Activated CD4-positive, alpha-beta T cell treated with anti-CD3 and anti-CD28 coated beads for 1 hour (primary cell): ENCODE data around the gene SLC25A25.
"Not testable (repeated sequence)": the region's sequence is repeated elsewhere in the genome, so short reads cannot be mapped to it uniquely, and the experiment has no call there.

Source experiments
- DNase-seq: peaks from one replicate; pipeline ENCODE4 v3.0.0-alpha.2; 2020

Gene SLC25A25

GRCh38 chr9:128098297-128099230 lies 30.5 kb downstream of the SLC25A25 start:
- DNase-seq: peak; percentile 34

- DNase-seq: no peak
Observed at GRCh38 chr9:128099231-128099931, 31.3 kb downstream of the SLC25A25 start.

GRCh38 chr9:128099932-128100491 lies 32.0 kb downstream of the SLC25A25 start:
- DNase-seq: no peak

GRCh38 chr9:128100581-128100980 lies 32.5 kb downstream of the SLC25A25 start:
- no peak for DNase-seq

DNA sequence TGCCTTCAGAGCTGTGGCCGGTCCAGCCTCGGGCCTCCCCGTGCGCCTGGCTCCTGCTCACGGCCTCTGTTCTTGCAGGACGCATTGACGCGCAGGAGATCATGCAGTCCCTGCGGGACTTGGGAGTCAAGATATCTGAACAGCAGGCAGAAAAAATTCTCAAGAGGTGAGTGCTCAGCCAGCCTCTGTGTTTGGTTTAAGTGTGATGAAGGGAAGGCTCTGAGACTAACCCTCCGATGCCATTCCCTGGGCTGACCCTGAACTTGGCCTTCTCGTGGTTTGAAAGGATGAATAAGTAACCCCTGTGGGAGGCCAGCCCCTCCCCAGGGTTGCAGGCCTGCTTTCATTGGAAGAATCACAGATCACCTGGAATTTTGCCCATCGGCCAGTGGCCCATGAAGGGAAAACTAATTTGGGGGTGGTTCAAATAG lies 33.2 kb downstream of the SLC25A25 start:
- DNase-seq: no peak

DNA sequence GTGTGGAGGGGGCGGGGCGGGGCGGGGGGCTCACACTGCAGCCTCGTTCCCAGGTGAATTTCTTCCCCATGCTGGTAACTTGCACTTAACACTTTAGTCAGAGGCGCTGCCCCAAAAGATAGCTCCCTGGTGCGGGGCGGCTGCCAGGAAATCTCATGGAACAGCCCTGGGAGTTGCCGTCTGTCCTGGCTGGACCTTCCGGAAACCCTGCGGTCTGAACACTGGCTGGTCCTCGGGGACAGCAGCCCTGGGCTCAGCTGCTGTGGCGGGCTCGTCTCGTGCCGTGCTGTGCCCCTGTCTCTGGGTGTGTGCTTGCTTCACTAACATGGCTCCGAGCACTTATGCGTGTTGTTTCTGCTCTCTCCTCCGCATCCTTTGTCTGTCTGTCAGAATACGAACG lies 33.7 kb downstream of the SLC25A25 start:
- no peak for DNase-seq

DNA sequence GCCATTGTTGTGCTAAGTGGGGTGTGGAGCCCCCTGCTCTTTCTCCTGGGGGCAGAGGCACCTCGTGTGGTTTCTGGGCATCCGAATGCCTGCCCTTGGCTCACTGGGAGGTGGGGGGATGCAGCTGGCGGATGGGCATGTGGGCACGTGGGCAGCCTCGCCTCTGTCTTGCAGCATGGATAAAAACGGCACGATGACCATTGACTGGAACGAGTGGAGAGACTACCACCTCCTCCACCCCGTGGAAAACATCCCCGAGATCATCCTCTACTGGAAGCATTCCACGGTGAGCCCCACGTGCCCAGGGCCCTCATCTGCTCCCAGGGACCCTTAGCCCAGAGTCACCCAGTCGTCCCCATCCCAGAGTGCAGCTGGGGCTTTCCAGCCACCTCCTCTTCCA lies 34.2 kb downstream of the SLC25A25 start:
- DNase-seq: no peak

GRCh38 chr9:128102861-128103588 lies 35.0 kb downstream of the SLC25A25 start:
- DNase-seq: no peak

- DNase-seq: peak; percentile 33
Observed at GRCh38 chr9:128103589-128103962, 35.5 kb downstream of the SLC25A25 start.

DNA sequence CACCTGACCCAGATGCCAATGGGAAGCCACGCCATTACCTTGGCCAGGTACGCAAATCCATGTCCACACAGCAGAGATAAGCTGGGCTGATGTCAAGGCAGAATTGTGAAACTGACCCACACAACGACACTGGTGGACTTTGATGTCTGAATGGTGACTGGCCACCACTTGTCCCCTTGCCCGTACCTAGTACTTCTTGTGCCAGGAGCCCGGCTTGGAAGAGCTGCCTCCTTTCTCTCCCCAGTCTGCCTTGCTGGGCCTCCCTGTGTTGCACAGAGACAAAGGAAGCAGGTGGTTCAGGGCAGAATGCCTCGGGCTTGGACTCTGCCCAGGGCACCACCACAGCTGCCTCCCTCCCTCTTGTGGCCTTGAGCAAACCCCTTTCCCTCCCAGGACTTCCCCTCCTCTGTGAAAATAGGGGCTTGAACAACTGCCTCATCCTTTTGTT lies 36.2 kb downstream of the SLC25A25 start:
- no peak for DNase-seq

DNA sequence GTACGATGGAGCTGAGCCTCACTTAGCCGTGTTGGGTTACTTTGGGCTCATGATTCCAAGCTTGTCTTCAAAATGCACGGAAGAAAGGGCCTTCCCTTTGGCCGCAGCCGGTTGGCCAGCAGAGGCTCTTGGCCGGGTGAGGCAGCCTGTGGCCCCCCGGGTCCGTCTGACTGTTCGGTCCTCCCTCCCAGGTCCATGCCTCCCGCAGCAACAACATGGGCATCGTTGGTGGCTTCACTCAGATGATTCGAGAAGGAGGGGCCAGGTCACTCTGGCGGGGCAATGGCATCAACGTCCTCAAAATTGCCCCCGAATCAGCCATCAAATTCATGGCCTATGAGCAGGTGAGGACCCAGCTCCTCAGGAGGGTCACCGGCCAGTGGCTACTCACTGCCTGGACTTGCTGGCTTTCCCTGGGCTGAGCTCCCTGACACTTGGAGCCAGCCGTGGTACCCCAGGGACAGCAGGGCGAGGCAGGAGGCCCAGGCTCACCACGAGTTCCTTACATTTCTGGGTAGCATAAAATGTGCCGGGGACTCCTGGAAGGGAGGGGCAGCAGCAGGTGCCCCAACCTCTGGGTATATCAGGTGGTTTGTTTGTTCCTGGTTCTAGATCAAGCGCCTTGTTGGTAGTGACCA lies 37.6 kb downstream of the SLC25A25 start:
- no peak for DNase-seq

GRCh38 chr9:128106181-128106939 lies 38.3 kb downstream of the SLC25A25 start:
- DNase-seq: no peak

- no peak for DNase-seq
Observed at GRCh38 chr9:128106940-128107467, 39.0 kb downstream of the SLC25A25 start.

DNA sequence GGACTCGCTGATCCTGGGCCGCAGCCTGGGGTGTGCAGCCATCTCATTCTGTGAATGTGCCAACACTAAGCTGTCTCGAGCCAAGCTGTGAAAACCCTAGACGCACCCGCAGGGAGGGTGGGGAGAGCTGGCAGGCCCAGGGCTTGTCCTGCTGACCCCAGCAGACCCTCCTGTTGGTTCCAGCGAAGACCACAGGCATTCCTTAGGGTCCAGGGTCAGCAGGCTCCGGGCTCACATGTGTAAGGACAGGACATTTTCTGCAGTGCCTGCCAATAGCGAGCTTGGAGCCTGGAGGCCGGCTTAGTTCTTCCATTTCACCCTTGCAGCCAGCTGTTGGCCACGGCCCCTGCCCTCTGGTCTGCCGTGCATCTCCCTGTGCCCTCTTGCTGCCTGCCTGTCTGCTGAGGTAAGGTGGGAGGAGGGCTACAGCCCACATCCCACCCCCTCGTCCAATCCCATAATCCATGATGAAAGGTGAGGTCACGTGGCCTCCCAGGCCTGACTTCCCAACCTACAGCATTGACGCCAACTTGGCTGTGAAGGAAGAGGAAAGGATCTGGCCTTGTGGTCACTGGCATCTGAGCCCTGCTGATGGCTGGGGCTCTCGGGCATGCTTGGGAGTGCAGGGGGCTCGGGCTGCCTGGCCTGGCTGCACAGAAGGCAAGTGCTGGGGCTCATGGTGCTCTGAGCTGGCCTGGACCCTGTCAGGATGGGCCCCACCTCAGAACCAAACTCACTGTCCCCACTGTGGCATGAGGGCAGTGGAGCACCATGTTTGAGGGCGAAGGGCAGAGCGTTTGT lies 39.6 kb downstream of the SLC25A25 start:
- no peak for DNase-seq

DNA sequence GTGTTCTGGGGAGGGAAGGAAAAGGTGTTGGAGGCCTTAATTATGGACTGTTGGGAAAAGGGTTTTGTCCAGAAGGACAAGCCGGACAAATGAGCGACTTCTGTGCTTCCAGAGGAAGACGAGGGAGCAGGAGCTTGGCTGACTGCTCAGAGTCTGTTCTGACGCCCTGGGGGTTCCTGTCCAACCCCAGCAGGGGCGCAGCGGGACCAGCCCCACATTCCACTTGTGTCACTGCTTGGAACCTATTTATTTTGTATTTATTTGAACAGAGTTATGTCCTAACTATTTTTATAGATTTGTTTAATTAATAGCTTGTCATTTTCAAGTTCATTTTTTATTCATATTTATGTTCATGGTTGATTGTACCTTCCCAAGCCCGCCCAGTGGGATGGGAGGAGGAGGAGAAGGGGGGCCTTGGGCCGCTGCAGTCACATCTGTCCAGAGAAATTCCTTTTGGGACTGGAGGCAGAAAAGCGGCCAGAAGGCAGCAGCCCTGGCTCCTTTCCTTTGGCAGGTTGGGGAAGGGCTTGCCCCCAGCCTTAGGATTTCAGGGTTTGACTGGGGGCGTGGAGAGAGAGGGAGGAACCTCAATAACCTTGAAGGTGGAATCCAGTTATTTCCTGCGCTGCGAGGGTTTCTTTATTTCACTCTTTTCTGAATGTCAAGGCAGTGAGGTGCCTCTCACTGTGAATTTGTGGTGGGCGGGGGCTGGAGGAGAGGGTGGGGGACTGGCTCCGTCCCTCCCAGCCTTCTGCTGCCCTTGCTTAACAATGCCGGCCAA lies 40.4 kb downstream of the SLC25A25 start:
- DNase-seq: no peak

DNA sequence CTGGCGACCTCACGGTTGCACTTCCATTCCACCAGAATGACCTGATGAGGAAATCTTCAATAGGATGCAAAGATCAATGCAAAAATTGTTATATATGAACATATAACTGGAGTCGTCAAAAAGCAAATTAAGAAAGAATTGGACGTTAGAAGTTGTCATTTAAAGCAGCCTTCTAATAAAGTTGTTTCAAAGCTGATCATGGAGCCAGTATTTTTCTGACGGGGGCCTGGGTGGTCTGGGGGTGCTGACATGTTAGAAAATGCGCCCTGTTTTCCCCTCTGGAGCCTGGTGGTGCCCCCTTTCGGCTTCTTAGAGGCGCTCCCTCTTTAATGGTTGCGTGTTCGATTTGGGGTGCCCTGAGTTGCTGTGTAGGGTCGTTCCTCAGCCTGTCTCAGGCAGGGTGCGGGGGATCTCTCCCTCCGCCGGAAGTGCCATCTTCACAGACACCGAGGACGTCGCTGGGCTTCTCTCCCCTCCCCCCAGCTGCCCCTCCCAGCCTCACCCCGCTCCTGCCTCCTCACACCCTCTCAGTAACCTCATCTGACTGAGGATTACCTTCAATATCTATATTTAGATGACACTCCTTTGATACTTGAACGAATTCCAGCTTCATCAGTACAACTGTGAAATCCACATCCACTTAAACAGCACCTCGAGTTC lies 41.1 kb downstream of the SLC25A25 start:
- no peak for DNase-seq

DNA sequence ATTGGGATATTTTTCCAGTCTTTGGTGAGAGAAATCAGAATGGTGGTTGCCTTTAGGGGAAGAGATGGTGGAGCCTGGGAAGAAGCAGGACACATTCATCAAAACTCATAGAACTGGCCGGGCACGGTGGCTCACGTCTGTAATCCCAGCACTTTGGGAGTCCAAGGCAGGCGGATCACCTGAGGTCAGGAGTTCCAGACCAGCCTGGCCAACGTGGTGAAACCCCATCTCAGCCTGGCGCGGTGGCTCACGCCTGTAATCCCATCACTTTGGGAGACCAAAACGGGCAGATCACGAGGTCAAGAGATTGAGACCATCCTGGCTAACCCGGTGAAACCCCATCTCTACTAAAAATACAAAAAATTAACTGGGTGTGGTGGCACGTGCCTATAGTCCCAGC lies 43.7 kb downstream of the SLC25A25 start:
- DNase-seq: not testable (repeated sequence)

DNA sequence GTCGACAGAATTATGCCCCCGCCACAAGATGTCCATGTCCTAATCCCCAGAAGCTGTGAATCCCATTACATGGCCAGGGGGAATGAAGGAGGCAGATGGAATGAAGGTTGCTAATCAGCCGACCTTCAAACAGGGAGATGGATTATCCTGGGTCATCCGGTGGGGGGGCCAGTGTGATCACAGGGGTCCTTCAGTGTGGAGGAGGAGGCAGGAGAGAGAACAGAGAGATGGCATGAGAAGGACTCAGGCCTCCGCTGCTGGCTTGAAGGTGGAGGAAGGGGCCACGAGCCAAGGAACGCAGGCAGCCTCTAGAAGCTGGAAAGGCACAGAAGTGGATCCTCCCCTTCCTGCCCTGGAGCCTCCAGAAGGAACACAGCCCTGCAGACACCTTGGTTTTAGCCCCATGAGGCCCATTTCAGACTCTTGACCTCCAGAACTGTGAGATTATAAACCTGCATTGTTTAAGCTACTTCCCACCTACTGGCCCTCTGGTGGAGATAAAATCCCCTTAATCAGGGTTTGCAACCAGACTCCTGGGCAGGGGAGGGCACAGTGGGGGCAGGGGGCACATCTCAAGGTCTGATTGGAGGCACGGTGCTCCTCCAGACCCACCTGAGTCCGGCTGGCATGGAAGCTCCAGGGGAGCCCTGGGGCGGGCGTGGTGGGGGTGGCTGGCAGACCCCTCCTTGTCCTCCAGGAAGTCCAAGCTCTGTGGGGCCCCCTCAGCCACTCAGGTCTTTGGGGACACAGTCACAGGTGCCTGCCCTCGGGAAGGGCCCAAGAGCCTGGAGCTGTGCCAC lies 45.7 kb downstream of the SLC25A25 start:
- DNase-seq: no peak
